NCI-H774 (cell line): ENCODE measurements around the gene CLEC17A.

Source experiments
- DNase-seq: peaks from one replicate; lab custom pipeline; 2025; lab: John Stamatoyannopoulos, UW

CLEC17A gene

DNA sequence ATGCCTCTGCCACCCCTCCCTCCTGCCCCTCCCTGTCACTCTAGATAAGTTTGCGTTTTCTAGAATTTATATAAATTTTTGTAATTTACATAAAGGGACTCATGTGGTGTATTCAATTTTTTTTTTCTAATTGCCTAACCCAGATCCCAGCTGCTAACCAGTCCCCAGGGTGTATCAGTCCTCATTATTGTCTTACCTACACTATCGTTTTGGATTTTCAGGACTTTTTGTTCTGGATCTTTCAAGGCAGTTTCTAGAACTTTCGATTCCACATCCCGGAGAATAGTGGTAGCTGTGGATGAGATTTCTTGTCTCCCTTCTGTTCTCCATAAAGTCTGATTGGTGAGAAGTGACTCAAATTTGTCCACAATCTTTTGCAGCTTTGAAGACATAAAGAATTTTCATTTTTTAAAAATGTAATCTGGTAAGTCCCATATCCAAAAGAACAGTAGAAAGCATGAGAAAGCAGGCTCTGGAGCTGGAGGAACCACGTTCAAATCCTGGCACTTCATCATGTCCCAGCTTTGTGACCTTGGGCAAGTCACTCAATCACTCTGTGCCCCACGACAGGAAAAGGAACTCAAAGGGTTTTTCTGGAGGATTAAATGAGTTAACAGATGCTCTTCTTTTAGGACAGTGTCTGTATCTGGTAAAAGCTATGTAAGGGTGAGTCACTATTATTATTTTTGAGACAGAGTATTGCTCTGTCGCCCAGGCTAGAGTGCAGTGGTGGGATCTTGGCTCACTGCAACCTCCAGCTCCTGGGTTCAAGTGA, 72.1 kb downstream of the CLEC17A start:
- DNase-seq = no peak

DNA sequence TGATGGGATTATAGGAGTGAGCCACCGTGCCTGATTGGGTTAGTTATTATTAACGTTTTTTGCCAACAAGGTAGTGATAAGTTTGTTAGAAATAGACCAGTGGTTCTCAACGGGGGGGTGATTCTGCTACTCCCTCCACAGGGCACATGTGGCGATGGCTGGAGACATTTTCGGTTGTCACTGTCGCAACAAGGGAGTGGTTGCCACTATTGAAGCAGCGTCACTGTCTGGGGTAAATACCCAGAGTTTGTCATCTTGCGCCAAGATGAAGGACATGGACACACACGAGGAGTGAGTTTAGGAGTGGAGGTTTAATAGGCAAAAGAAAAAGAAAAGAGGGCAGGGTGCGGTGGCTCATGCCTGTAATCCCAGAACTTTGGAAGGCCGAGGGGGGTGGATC, 72.8 kb downstream of the CLEC17A start:
- DNase-seq = no peak

DNA sequence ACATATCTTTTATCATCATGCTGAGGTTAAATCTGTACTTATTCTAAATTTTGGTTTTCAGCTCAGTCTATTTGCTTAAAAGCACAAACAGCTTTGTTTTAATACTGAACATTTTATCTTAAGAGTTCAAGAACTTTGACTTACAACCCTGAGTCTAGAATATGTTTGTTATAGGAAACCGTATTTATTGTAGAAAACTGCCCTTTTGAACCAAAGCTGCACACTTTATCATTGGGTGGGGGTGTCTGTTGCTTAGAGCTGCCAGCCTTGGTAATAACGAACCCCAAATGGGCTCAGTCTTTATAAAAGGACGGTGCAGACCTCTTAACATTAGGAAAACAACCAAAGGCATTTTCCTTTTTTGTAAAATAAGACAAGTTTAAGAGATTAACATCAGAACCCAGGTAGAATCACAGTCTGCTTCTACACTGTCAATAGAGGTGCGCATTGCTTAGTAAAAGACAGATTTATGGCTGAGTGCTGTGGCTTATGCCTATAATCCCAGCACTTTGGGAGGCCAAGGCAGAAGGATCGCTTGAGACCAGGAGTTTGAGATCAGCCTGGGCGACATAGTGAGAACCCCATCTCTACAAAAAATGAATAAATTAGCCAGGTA, 77.1 kb downstream of the CLEC17A start:
- DNase-seq = no peak

DNA sequence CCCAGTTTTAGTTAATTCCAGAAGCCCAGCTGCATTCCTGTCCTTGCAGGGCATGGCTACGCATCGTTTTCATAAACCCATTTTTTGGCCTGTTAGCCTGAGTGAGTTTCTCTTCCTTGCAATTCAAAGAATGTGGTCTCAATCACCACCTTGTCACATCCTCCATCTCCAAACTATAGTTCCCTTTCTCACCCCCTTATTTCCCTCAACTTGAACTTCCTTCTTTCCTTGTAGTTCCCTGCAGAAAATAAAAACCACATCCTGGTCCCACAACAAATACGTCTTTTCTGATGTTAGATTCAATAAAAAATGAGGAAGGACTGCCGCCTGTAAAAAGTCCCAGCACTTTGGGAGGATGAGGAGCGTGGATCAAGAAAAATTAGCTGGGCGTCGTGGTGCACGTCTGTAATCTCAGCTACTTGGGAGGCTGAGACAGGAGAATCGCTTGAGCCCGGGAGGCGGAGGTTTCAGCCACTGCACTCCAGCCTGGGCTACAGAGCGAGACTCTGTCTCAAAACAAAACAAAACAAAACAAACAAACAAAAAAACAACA, 78.6 kb downstream of the CLEC17A start:
- DNase-seq = no peak
